Ecto neural progenitor cell (in vitro differentiated cells): Measurements from ENCODE around the gene CCL13.
"Not testable (repeated sequence)": the region's sequence is repeated elsewhere in the genome, so short reads cannot be mapped to it uniquely, and the experiment has no call there.

Experiments
- DNase-seq: peaks from one replicate; pipeline ENCODE4 v3.0.0-alpha.2; 2018; ENCODE audit warnings: low spot score

The CCL13 gene

GRCh38 chr17:34356194-34356593 lies at the start of gene CCL13:
Gene CCL13 (plus strand): TSS chr17:34356480. CDS start chr17:34356527, 47 bp downstream.
- no peak for DNase-seq

DNA sequence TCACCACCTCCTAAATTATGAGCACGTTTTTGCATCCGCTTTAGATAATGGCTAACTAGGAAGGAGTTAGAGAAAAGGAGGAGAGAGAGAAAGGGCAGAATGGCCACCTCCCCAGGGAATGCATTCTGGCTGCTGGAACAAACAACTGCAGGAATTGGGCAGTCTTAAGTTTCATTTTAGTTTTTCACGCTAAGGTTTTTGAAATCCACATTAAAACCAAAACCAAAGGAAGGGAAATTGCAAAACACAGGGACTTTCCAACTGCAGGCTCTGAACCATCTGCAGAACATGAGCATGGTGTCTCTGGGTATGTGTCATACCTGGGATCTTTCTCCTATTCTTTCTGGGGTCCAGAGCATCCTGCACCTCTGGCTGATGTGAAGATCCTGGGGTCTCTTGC lies 49.2 kb upstream of the CCL13 start:
- DNase-seq = peak; percentile 21

- no peak for DNase-seq
Measured at GRCh38 chr17:34308371-34308770, 47.9 kb upstream of the CCL13 start.

DNA sequence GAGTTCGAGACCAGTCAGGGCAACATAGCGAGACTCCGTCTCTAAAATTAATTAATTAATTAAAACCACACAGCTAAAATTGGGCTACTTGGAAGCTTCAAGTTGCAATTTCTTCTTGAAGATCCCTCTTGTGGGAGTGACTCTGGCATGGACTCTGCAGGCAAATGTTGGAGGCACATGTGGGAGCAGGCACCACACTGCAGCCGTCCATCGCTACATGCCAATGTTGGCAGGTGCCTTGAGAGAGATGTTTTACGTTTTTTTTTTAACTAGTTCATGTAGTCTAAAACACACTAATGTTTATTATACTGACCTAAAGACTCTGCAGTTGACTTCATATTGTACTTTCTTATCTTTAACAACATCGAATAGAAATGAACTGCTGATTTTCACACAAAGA lies 45.0 kb upstream of the CCL13 start:
- no peak for DNase-seq

DNA sequence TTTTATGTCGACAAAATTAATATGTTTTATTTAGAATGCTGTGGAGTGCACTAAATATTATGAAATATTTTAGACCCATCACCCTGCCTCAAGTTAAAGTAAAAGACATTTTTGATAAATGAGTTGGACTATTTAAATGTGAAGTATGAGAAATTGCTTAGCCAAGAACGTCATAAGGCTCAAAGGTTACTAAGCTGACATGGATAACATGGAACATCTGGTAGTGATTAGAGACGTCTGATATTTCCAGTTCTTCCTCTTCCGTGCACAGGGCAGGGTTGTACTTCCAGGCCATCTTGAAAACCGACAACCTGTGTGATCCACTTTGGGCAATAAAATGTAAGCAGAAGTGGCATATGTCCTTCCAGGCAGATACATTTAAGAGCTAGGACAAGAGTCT lies 44.2 kb upstream of the CCL13 start:
- no peak for DNase-seq

- DNase-seq = no peak
Measured at GRCh38 chr17:34313164-34313563, 43.1 kb upstream of the CCL13 start.

- DNase-seq = no peak
Measured at GRCh38 chr17:34314279-34314678, 42.0 kb upstream of the CCL13 start.

DNA sequence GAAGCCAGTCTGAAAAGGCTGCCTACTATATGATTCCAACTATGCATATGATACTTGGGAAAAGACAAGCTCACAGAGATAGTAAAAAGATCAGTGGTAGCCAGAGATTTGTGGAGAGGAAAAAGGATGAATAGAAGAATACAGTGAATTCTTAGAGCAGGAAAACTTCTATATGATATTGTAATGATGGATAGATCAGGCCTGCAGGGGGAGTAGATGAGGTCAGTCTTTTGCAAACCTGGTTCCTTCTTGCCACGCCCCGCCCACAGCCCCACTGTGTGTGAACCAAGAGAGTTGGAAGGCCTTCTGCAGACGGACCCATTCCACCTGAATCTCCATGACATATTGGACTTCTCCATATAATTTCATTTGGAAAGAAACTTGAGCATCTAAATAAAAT lies 37.8 kb upstream of the CCL13 start:
- DNase-seq = no peak

- no peak for DNase-seq
Measured at GRCh38 chr17:34319039-34319483, 37.2 kb upstream of the CCL13 start, which contains the start of gene CCL8. Gene CCL8 (plus strand): TSS chr17:34319435. CDS start chr17:34319502, 67 bp downstream.

GRCh38 chr17:34321964-34322363 lies 34.3 kb upstream of the CCL13 start:
- no peak for DNase-seq

- DNase-seq = not testable (repeated sequence)
Measured at GRCh38 chr17:34327580-34327979, 28.7 kb upstream of the CCL13 start.

- DNase-seq = no peak
Measured at GRCh38 chr17:34337701-34338100, 18.6 kb upstream of the CCL13 start.

- no peak for DNase-seq
Measured at GRCh38 chr17:34339138-34339770, 17.0 kb upstream of the CCL13 start.

GRCh38 chr17:34341916-34342315 lies 14.4 kb upstream of the CCL13 start:
- DNase-seq = no peak

- no peak for DNase-seq
Measured at GRCh38 chr17:34347063-34347462, 9.2 kb upstream of the CCL13 start.

DNA sequence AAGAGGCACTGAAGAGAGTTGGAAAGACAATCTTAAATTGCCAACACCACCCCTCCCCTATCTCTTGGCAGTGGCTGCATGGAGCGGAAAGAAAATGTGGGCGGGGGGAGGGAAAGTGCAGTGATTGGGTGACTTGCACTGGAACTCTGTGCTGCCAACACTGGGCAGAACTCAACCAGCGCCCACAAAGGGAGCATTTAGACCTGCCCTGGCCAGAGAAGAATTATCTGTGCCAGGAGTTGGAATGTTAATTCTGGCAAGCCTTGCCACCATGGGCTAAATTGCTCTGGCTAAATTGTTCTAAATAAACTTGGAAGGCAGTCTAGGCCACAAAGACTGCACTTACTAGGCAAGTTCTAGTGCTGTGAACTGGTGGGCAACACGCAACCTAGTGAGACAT lies 6.5 kb upstream of the CCL13 start:
- DNase-seq = no peak

DNA sequence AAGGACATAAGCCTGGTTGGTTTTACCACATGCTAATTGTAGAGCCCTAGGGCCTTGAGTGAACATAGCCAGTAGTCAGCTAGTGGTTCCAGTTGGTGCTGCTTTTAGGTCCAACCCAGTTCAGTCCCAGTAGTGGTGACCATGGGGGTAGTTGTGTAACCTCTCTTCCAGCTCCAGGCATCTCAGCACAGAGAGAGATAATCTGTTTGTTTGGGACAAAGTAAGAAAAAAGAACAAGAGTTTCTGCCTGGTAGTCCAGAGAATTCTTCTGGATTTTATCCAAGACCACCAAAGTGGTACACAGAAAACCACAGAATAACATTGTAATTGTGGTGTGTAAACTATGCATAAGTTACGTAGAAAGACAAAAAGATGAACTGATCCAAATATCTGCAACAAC lies 5.2 kb upstream of the CCL13 start:
- no peak for DNase-seq

DNA sequence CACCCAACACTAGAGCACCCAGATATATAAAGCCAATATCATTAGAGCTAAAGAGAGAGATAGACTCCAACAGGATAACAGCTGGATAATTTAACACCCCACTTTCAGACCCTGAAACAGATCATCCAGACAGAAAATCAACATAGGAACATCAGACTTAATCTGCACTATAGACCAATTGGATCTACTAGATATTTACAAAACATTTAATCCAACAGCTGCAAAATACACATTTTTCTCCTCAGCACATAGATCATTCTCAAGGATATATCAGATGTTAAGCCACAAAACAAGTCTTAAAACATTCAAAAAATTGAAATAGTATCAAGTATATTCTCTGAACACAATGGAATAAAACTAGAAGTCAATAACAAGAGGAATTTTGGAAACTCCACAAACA lies 4.1 kb upstream of the CCL13 start:
- no peak for DNase-seq

- DNase-seq = no peak
Measured at GRCh38 chr17:34354637-34355036, 1.6 kb upstream of the CCL13 start.

DNA sequence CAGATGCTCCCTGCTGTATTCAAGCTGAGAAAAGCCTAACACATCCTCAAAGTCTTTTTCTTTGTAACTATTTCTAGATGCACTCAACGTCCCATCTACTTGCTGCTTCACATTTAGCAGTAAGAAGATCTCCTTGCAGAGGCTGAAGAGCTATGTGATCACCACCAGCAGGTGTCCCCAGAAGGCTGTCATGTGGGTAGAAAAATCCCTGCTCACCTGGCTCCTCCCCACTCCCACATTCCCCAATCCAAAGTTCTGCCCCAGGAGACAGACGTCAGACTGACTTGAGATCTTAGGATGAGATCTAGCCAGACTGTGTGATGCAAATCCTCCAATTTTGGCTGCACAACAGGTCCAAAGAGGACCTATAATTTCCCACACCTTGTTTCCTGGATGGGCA lies 1.1 kb downstream of the CCL13 start:
- DNase-seq = no peak

- no peak for DNase-seq
Measured at GRCh38 chr17:34358631-34359030, 2.4 kb downstream of the CCL13 start.

- DNase-seq = no peak
Measured at GRCh38 chr17:34360601-34361270, 4.5 kb downstream of the CCL13 start.

DNA sequence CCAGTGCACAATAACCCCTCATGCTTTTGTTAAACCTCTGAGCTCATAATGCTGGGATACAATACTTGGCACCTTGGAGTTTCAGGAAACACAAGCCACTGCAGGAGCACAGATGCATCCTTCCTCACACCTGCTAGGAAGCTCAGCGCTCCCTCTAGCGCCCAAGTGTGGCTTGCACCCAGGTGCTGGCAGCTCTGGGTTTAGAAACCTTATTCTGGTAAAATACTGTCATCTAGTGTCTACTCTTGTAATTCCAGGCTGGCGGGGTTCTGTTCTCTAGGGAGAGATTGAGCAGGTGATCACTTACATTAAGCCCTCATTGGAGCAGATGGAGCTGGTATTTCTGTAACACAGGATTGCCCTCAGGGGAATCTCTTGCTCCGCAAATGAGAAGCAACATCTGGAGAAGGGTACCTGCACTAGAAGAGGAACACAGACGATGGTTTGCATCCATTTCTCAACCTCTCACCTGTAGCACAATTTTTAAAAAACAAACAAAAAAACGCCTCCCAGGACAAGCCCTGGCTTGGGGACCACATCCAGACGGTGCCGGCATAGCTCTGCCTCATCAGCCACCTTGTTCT lies 5.3 kb downstream of the CCL13 start:
- peak; percentile 93 for DNase-seq
